K562 (cell line): ENCODE results near the gene DNAJB6. TPM values are rescaled to one million over a fixed set of nuclear protein-coding genes. Genes with fewer than 3 reads are reported as not detected.

Experiments
- BDP1 ChIP-seq: IDR thresholded peaks from 3 replicates; pipeline ENCODE4 v1.6.1; 2011; ENCODE audit not compliant: insufficient read length, insufficient read depth
- CBX5 ChIP-seq: IDR thresholded peaks from 2 replicates; pipeline ENCODE4 v1.6.1; 2014; ENCODE audit warnings: low read depth, borderline replicate concordance
- EP300 ChIP-seq: IDR thresholded peaks from 2 replicates; pipeline ENCODE4 v1.6.1; 2012; ENCODE audit warnings: low read length, improper control_type of control experiment
- KAT8 ChIP-seq: fragments of 450-650 bp; IDR thresholded peaks from 2 replicates; pipeline ENCODE4 v1.6.1; 2016; ENCODE audit warnings: low read depth, mild to moderate bottlenecking
- SLC30A9 ChIP-seq: fragments of 250-450 bp; sonication (Bioruptor Pico); IDR thresholded peaks from 2 replicates; pipeline ENCODE4 v1.8.0; 2022; ENCODE audit warnings: mild to moderate bottlenecking, moderate library complexity
- ZNF140 ChIP-seq: fragments of 250-450 bp; sonication (Bioruptor Pico); IDR thresholded peaks from 2 replicates; pipeline ENCODE4 v1.8.0; 2021; ENCODE audit warnings: moderate library complexity, mild to moderate bottlenecking, inconsistent platforms
- ZNF184 ChIP-seq: sonication (generic); formaldehyde crosslinking; IDR thresholded peaks from 2 replicates; pipeline ENCODE4 v1.5.0; 2020; ENCODE audit warnings: missing genetic modification reagents
- polyA plus RNA-seq, 8 experiments: library from polyadenylated mRNA; depleted of rRNA in 4 of 8; stranded (reverse) in 5 of 8; unstranded in 3 of 8; fragments of >200 nt; fragmentation: Nextera tagmentation in 2 of 8; fragmentation: Illumina TruSeq in 1 of 8; extraction: Ambion mirVana in 2 of 8; extraction: Trizol in 1 of 8; gene quantifications; 2 replicates each; pipeline versions ENCODE4 v1.2.1 to v1.2.3, GENCODE V29; 2011 to 2014; ENCODE audit warnings: inconsistent platforms in 1 of 8, missing spikeins in 1 of 8
- total RNA-seq, 7 experiments: library from RNA; depleted of rRNA in 6 of 7; stranded (reverse); fragments of >200 nt in 6 of 7; fragmentation: Illumina TruSeq in 2 of 7; extraction: Trizol in 2 of 7; gene quantifications; 2 replicates each; pipeline versions ENCODE4 v1.2.1 to v1.2.3, GENCODE V29; 2011 to 2021; ENCODE audit warnings: low replicate concordance in 1 of 7
- TF ChIP-seq, protein P1 (sequence below): fragments of 450-650 bp; IDR thresholded peaks from 2 replicates; pipeline ENCODE4 v1.6.1; 2016; ENCODE audit warnings: low read depth
- TF ChIP-seq, protein P2 (sequence below), 2 experiments: IDR thresholded peaks in 1 of 2; conservative IDR thresholded peaks in 1 of 2; 2 replicates each; pipeline ENCODE4 v1.6.1; 2016; ENCODE audit warnings: low read depth in 2 of 2, mild to moderate bottlenecking in 1 of 2, missing compliant biosample characterization in 1 of 2, missing genetic modification characterization in 1 of 2, moderate library complexity in 1 of 2
- TF ChIP-seq, protein P3 (sequence below): fragments of 450-650 bp; IDR thresholded peaks from 2 replicates; pipeline ENCODE4 v1.6.1; 2016; ENCODE audit warnings: borderline replicate concordance
- TF ChIP-seq, protein P4 (sequence below): fragments of 200-800 bp; sonication (Bioruptor generic); IDR thresholded peaks from 2 replicates; pipeline ENCODE4 v1.6.1; 2017; ENCODE audit warnings: missing genetic modification characterization, missing compliant biosample characterization

The DNAJB6 gene
- total and polyA plus RNA-seq, 9 of the 15 experiments (the other 6 are each of a cell fraction or from before 2014, with no cell fraction given) = 84.5 to 158 (median 135) TPM

DNA sequence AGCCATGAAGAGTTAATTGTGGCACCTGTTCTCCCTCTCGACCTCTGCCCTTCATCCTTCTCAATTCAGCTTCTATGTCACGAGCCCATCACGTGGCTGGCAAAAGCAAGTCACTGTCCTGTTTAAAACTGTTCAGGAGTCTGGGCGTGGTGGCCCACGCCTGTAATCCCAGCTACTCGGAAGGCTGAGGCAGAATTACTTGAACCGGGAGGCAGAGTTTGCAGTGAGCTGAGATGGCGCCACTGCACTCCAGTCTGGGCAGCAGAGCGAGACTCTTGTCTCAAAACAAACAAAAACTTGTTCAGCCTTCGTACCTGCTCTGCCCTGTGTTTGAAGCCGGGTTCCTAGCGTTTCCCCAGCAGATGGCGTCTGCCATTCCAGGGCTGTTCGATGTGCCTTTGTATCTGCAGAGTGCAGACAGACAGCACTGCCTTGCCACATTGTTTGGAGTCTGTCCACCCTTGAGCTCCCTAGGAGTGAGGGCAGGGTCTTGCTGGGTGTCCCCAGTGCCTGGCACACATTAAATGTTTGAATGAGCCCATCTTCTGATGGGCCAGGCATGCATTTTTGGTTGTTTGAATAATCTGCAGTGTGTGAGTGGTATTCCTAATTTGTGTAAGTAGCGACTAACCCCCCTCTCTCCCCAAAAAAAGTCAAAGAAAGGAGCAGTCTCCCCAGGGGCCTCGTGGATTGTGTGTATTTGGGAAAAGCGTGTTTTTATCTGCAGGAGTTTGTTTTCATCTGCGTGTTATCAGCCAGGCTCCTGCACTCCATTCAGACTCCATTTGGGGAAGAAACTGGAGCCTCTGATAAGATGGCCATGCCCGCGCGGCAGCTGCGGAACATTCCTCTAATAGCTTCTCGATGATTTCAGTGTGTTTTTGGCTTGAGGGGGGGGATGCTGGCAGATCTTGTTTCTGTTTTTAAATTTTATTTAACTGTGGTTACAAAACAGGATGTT lies 61.2 kb downstream of the DNAJB6 start (continued):
- TF ChIP-seq, protein P1, sequence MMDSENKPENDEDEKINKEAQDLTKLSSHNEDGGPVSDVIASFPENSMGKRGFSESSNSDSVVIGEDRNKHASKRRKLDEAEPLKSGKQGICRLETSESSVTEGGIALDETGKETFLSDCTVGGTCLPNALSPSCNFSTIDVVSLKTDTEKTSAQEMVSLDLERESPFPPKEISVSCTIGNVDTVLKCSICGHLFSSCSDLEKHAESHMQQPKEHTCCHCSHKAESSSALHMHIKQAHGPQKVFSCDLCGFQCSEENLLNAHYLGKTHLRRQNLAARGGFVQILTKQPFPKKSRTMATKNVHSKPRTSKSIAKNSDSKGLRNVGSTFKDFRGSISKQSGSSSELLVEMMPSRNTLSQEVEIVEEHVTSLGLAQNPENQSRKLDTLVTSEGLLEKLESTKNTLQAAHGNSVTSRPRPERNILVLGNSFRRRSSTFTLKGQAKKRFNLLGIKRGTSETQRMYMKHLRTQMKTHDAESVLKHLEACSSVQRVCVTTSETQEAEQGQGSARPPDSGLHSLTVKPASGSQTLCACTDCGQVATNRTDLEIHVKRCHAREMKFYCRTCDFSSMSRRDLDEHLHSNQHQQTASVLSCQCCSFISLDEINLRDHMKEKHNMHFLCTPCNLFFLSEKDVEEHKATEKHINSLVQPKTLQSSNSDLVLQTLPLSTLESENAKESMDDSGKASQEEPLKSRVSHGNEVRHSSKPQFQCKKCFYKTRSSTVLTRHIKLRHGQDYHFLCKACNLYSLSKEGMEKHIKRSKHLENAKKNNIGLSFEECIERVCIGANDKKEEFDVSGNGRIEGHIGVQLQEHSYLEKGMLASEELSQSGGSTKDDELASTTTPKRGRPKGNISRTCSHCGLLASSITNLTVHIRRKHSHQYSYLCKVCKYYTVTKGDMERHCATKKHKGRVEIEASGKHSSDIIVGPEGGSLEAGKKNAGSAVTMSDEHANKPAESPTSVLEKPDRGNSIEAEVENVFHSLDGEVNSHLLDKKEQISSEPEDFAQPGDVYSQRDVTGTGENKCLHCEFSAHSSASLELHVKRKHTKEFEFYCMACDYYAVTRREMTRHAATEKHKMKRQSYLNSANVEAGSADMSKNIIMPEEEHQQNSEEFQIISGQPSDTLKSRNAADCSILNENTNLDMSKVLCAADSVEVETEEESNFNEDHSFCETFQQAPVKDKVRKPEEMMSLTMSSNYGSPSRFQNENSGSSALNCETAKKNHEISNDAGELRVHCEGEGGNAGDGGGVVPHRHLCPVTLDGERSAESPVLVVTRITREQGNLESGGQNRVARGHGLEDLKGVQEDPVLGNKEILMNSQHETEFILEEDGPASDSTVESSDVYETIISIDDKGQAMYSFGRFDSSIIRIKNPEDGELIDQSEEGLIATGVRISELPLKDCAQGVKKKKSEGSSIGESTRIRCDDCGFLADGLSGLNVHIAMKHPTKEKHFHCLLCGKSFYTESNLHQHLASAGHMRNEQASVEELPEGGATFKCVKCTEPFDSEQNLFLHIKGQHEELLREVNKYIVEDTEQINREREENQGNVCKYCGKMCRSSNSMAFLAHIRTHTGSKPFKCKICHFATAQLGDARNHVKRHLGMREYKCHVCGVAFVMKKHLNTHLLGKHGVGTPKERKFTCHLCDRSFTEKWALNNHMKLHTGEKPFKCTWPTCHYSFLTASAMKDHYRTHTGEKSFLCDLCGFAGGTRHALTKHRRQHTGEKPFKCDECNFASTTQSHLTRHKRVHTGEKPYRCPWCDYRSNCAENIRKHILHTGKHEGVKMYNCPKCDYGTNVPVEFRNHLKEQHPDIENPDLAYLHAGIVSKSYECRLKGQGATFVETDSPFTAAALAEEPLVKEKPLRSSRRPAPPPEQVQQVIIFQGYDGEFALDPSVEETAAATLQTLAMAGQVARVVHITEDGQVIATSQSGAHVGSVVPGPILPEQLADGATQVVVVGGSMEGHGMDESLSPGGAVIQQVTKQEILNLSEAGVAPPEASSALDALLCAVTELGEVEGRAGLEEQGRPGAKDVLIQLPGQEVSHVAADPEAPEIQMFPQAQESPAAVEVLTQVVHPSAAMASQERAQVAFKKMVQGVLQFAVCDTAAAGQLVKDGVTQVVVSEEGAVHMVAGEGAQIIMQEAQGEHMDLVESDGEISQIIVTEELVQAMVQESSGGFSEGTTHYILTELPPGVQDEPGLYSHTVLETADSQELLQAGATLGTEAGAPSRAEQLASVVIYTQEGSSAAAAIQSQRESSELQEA = no peak
- TF ChIP-seq EP300 = peak; percentile 92
- no peak for TF ChIP-seq SLC30A9 (CRISPR knock-in tag)
- TF ChIP-seq, protein P2, sequence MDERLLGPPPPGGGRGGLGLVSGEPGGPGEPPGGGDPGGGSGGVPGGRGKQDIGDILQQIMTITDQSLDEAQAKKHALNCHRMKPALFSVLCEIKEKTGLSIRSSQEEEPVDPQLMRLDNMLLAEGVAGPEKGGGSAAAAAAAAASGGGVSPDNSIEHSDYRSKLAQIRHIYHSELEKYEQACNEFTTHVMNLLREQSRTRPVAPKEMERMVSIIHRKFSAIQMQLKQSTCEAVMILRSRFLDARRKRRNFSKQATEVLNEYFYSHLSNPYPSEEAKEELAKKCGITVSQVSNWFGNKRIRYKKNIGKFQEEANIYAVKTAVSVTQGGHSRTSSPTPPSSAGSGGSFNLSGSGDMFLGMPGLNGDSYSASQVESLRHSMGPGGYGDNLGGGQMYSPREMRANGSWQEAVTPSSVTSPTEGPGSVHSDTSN (CRISPR knock-in tag; IDR thresholded peaks at IDR 0.05; ENCODE audit: low read depth) = no peak
- TF ChIP-seq, protein P2 (tag; conservative IDR thresholded peaks at IDR 0.05; ENCODE audit: low read depth) = no peak
- TF ChIP-seq, protein P3, sequence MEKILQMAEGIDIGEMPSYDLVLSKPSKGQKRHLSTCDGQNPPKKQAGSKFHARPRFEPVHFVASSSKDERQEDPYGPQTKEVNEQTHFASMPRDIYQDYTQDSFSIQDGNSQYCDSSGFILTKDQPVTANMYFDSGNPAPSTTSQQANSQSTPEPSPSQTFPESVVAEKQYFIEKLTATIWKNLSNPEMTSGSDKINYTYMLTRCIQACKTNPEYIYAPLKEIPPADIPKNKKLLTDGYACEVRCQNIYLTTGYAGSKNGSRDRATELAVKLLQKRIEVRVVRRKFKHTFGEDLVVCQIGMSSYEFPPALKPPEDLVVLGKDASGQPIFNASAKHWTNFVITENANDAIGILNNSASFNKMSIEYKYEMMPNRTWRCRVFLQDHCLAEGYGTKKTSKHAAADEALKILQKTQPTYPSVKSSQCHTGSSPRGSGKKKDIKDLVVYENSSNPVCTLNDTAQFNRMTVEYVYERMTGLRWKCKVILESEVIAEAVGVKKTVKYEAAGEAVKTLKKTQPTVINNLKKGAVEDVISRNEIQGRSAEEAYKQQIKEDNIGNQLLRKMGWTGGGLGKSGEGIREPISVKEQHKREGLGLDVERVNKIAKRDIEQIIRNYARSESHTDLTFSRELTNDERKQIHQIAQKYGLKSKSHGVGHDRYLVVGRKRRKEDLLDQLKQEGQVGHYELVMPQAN = peak; percentile 70; the same call in 1 of the 2 replicates
- TF ChIP-seq KAT8 = peak; percentile 88
- TF ChIP-seq CBX5 = peak; percentile 73
- no peak for TF ChIP-seq ZNF184 (CRISPR knock-in tag)
- TF ChIP-seq, protein P4, sequence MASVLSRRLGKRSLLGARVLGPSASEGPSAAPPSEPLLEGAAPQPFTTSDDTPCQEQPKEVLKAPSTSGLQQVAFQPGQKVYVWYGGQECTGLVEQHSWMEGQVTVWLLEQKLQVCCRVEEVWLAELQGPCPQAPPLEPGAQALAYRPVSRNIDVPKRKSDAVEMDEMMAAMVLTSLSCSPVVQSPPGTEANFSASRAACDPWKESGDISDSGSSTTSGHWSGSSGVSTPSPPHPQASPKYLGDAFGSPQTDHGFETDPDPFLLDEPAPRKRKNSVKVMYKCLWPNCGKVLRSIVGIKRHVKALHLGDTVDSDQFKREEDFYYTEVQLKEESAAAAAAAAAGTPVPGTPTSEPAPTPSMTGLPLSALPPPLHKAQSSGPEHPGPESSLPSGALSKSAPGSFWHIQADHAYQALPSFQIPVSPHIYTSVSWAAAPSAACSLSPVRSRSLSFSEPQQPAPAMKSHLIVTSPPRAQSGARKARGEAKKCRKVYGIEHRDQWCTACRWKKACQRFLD (CRISPR knock-in tag) = peak; percentile 95
- TF ChIP-seq ZNF140 (CRISPR knock-in tag) = no peak
- TF ChIP-seq BDP1 = no peak
